Measurements from ENCODE around the gene DNAAF5. TPM values are rescaled to one million over a fixed set of nuclear protein-coding genes. Genes with fewer than 3 reads are reported as not detected.

DNAAF5 gene
- total and polyA plus RNA-seq, 9 of the 15 experiments (the other 6 are each of a cell fraction or from before 2014, with no cell fraction given): 3.1 to 69.7 (median 19.1) TPM

DNA sequence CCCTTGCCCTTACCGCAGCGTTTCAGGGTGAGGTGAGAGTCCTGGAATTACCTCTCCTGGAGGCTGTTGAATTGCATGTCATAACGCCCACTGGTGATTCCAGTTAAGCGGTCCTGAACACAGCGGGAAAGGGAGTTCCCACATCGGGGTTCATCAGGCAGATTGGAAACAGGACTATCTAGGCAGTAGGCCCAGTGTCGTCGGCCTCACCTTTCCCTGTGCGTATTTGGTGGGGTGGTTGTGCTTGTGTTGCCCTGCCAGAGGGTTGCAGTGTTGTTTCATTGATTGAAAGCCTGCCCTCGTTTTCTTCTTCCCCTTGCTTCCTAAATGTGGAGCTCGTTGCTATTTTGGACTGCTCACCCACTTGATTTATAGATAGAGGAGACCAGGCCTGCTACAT lies 95.2 kb downstream of the DNAAF5 start (continued):
- TF ChIP-seq, protein P1, sequence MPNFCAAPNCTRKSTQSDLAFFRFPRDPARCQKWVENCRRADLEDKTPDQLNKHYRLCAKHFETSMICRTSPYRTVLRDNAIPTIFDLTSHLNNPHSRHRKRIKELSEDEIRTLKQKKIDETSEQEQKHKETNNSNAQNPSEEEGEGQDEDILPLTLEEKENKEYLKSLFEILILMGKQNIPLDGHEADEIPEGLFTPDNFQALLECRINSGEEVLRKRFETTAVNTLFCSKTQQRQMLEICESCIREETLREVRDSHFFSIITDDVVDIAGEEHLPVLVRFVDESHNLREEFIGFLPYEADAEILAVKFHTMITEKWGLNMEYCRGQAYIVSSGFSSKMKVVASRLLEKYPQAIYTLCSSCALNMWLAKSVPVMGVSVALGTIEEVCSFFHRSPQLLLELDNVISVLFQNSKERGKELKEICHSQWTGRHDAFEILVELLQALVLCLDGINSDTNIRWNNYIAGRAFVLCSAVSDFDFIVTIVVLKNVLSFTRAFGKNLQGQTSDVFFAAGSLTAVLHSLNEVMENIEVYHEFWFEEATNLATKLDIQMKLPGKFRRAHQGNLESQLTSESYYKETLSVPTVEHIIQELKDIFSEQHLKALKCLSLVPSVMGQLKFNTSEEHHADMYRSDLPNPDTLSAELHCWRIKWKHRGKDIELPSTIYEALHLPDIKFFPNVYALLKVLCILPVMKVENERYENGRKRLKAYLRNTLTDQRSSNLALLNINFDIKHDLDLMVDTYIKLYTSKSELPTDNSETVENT (CRISPR knock-in tag; IDR thresholded peaks at IDR 0.05): no peak

DNA sequence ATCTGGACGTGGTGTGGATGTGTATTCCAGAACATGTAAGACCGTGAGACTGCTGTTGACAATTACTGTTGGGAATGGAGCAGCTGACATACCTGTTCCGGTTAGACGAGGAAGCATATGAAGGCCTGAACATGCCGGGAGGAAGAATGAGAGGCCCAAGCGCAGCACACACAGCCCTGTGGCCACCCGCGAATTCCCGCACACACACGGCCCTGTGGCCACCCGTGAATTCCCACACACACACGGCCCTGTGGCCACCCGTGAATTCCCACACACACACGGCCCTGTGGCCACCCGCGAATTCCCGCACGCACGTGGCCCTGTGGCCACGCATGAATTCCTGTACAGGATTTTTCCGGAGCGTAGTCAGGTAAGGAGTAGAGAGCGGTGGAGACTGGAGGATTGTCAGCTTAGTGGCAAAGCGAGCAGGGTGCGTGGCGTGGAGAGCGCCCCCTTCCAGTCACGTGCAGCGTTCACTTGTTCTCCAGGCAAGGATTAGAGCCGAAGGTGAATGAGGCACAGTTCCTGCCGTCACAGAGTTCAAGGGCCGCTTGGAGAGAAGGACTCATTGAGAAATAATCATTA lies 96.3 kb downstream of the DNAAF5 start:
- Histone ChIP-seq H3K4me1 (replicated peaks in 1 of 2; ENCODE audit: control insufficient read depth in 2 of 2, insufficient read depth in 2 of 2, low read length in 2 of 2) (peaks cover 20 to 21% of the 10 kb centered on the region in 2 experiments; a peak in 4 of 5 replicates), H3K27me3 (ENCODE audit: control insufficient read depth in 2 of 2, insufficient read depth in 2 of 2, low read length in 2 of 2) (no peaks in the 10 kb centered on the region), H3K36me3 (ENCODE audit: control insufficient read depth, insufficient read depth, low read length) (peaks cover 36% of the 10 kb centered on the region), H3K79me2 (ENCODE audit: control insufficient read depth, insufficient read depth, low read length) (peaks cover 99% of the 10 kb centered on the region), H3K9ac (ENCODE audit: insufficient read depth in 1 of 2, low read depth in 2 of 2, low read length in 2 of 2) (no peak overlapping the region), H3K4me2 (ENCODE audit: insufficient read depth, low read length) (no peak overlapping the region), H2AFZ (ENCODE audit: low read depth, low read length) (no peak overlapping the region), H3K27ac (ENCODE audit: extremely low read depth, low read depth, low read length) (no peak overlapping the region; the same call in 2 of the 3 replicates), H3K9me3 (replicated peaks; ENCODE audit: control insufficient read depth, insufficient read depth, low read depth, low read length) (no peaks in the 10 kb centered on the region), H3K9me1 (ENCODE audit: control insufficient read depth, insufficient read depth, low read length) (no peaks in the 10 kb centered on the region), H4K20me1 (replicated peaks; ENCODE audit: control insufficient read depth, insufficient read depth, low read length) (peaks cover 13% of the 10 kb centered on the region), H3K4me3 (no peak overlapping the region)
- 96% methylated on average over 30 of the region's 32 CpGs for WGBS (ENCODE audit: insufficient coverage, low coverage, missing lambda C conversion rate)
- ChIA-PET POLR2A (interaction anchor here (1.1 kb wide), 1 partner anchor 9 kb away, joined by 4 read pairs; no protein-coding TSS in a partner anchor), CTCF (ENCODE audit: low intra/inter-chr PET ratio) (interaction anchor here (0.5 kb wide), 1 partner anchor 51 kb away, joined by 3 read pairs; no protein-coding TSS in a partner anchor)
- in situ Hi-C loops (cut with MboI): no loop called here
- no peak for ATAC-seq
- no peak for DNase-seq (ENCODE audit: extremely low read depth in 1 of 4, low spot score in 3 of 4)
- no TSS peak for BruUV-seq (replicated peaks)
- FAIRE-seq: no peak
- TF ChIP-seq, protein P2, sequence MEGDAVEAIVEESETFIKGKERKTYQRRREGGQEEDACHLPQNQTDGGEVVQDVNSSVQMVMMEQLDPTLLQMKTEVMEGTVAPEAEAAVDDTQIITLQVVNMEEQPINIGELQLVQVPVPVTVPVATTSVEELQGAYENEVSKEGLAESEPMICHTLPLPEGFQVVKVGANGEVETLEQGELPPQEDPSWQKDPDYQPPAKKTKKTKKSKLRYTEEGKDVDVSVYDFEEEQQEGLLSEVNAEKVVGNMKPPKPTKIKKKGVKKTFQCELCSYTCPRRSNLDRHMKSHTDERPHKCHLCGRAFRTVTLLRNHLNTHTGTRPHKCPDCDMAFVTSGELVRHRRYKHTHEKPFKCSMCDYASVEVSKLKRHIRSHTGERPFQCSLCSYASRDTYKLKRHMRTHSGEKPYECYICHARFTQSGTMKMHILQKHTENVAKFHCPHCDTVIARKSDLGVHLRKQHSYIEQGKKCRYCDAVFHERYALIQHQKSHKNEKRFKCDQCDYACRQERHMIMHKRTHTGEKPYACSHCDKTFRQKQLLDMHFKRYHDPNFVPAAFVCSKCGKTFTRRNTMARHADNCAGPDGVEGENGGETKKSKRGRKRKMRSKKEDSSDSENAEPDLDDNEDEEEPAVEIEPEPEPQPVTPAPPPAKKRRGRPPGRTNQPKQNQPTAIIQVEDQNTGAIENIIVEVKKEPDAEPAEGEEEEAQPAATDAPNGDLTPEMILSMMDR (IDR thresholded peaks at IDR 0.05 in 2 of 3, conservative IDR thresholded peaks at IDR 0.05 in 1 of 3; ENCODE audit: insufficient read depth in 2 of 3, low read depth in 1 of 3, low read length in 3 of 3): 0 out of 6 replicates have a peak, but pooled peaks of 1 of the 3 experiments have one; percentile 7
- TF ChIP-seq PHF20 (IDR thresholded peaks at IDR 0.05; ENCODE audit: partially characterized antibody): no peak
- TF ChIP-seq, protein P3, sequence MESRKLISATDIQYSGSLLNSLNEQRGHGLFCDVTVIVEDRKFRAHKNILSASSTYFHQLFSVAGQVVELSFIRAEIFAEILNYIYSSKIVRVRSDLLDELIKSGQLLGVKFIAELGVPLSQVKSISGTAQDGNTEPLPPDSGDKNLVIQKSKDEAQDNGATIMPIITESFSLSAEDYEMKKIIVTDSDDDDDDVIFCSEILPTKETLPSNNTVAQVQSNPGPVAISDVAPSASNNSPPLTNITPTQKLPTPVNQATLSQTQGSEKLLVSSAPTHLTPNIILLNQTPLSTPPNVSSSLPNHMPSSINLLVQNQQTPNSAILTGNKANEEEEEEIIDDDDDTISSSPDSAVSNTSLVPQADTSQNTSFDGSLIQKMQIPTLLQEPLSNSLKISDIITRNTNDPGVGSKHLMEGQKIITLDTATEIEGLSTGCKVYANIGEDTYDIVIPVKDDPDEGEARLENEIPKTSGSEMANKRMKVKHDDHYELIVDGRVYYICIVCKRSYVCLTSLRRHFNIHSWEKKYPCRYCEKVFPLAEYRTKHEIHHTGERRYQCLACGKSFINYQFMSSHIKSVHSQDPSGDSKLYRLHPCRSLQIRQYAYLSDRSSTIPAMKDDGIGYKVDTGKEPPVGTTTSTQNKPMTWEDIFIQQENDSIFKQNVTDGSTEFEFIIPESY (CRISPR knock-in tag; IDR thresholded peaks at IDR 0.05): peak; percentile 59; the same call in 1 of the 2 replicates
- intact Hi-C loops (cut with micrococcal nuclease): no loop called here

Data from K562 (cell line).